K562 (cell line): Measurements from ENCODE around the gene ELL3. TPM values are rescaled to one million over a fixed set of nuclear protein-coding genes. Genes with fewer than 3 reads are reported as not detected.

ENCODE experiments used
- NCOA1 ChIP-seq: fragments of 450-650 bp; IDR thresholded peaks from 2 replicates; pipeline ENCODE4 v1.6.1; 2016; ENCODE audit warnings: low read depth
- REST ChIP-seq, 2 experiments: fragments of 450-650 bp; formaldehyde crosslinking in 1 of 2; IDR thresholded peaks; 2 replicates each; pipeline versions ENCODE4 v1.4.0 to v1.6.1; 2014 to 2020; ENCODE audit warnings: mild to moderate bottlenecking in 2 of 2, borderline replicate concordance in 1 of 2, low read depth in 1 of 2
- ZNF217 ChIP-seq: sonication (generic); formaldehyde crosslinking; IDR thresholded peaks from 2 replicates; pipeline ENCODE4 v1.8.0; 2022; ENCODE audit warnings: mild to moderate bottlenecking, missing genetic modification reagents
- ZNF23 ChIP-seq: fragments of 250-450 bp; sonication (Bioruptor Pico); IDR thresholded peaks from 2 replicates; pipeline ENCODE4 v1.4.0; 2020; ENCODE audit warnings: mild to moderate bottlenecking
- ZNF436 ChIP-seq: fragments of 250-450, 450-650 bp; sonication (Bioruptor Pico); formaldehyde crosslinking; IDR thresholded peaks from 2 replicates; pipeline ENCODE4 v1.7.0; 2020; ENCODE audit warnings: mild to moderate bottlenecking
- polyA plus RNA-seq, 8 experiments: library from polyadenylated mRNA; depleted of rRNA in 4 of 8; stranded (reverse) in 5 of 8; unstranded in 3 of 8; fragments of >200 nt; fragmentation: Nextera tagmentation in 2 of 8; fragmentation: Illumina TruSeq in 1 of 8; extraction: Ambion mirVana in 2 of 8; extraction: Trizol in 1 of 8; gene quantifications; 2 replicates each; pipeline versions ENCODE4 v1.2.1 to v1.2.3, GENCODE V29; 2011 to 2014; ENCODE audit warnings: inconsistent platforms in 1 of 8, missing spikeins in 1 of 8
- total RNA-seq, 7 experiments: library from RNA; depleted of rRNA in 6 of 7; stranded (reverse); fragments of >200 nt in 6 of 7; fragmentation: Illumina TruSeq in 2 of 7; extraction: Trizol in 2 of 7; gene quantifications; 2 replicates each; pipeline versions ENCODE4 v1.2.1 to v1.2.3, GENCODE V29; 2011 to 2021; ENCODE audit warnings: low replicate concordance in 1 of 7

The ELL3 gene
- total and polyA plus RNA-seq, 9 of the 15 experiments (the other 6 are each of a cell fraction or from before 2014, with no cell fraction given), result 0.80 to 5.2 (median 2.6) TPM

- TF ChIP-seq REST (IDR thresholded peaks at IDR 0.05; ENCODE audit: borderline replicate concordance) (no peak), REST (CRISPR knock-in tag; IDR thresholded peaks at IDR 0.05; ENCODE audit: low read depth) (no peak), NCOA1 (no peak), ZNF217 (CRISPR knock-in tag) (no peak), ZNF23 (CRISPR knock-in tag) (no peak), ZNF436 (no peak)
Measured at GRCh38 chr15:43793647-43794046, 16.9 kb upstream of the ELL3 start (continued).
